GM12873 (cell line): ENCODE results near the gene BIN1.

Source experiments
- CTCF ChIP-seq: IDR thresholded peaks from 2 replicates; pipeline ENCODE4 v1.5.1; 2012; ENCODE audit warnings: low read depth, mild to moderate bottlenecking, moderate library complexity, low read length, control low read depth; ENCODE audit not compliant: insufficient read depth; ENCODE audit errors: missing control alignments

The BIN1 gene

GRCh38 chr2:127034883-127035611, 71.9 kb downstream of the BIN1 start:
- peak; percentile 9 for TF ChIP-seq CTCF

GRCh38 chr2:127034051-127034450, 72.9 kb downstream of the BIN1 start:
- TF ChIP-seq CTCF, result no peak

GRCh38 chr2:127032621-127033020, 74.3 kb downstream of the BIN1 start:
- no peak for TF ChIP-seq CTCF

- no peak for TF ChIP-seq CTCF
Observed at GRCh38 chr2:127029350-127030051, 77.5 kb downstream of the BIN1 start.

GRCh38 chr2:127027715-127028114, 79.2 kb downstream of the BIN1 start:
- TF ChIP-seq CTCF, result peak; percentile 6

- peak; percentile 35 for TF ChIP-seq CTCF
Observed at GRCh38 chr2:127025359-127026166, 81.4 kb downstream of the BIN1 start.

GRCh38 chr2:127024769-127025358, 82.1 kb downstream of the BIN1 start:
- TF ChIP-seq CTCF, result no peak
